Esophagus squamous epithelium (tissue), 5 donors: Measurements from ENCODE around the gene BDKRB1. TPM values are rescaled to one million over a fixed set of nuclear protein-coding genes. Genes with fewer than 3 reads are reported as not detected.

Experiments used
- DNase-seq: peaks from one replicate; lab custom pipeline; 2025; lab: John Stamatoyannopoulos, UW
- H3K27ac ChIP-seq, 4 donors: fragments of 200-600 bp; sonication (generic); one replicate each; pipeline ENCODE4 v1.5.1; 2016 to 2019; ENCODE audit warnings: mild to moderate bottlenecking in 1 of 4
- H3K27me3 ChIP-seq, 4 donors: fragments of 200-600 bp; sonication (generic); 1 replicate in 3 of 4; 2 replicates in 1 of 4; pipeline versions ENCODE4 v1.5.1 to v1.6.0; 2017 to 2021; ENCODE audit warnings: antibody characterized with exemption in 1 of 4
- H3K36me3 ChIP-seq, 3 donors: fragments of 200-600 bp; sonication (generic); one replicate each; pipeline ENCODE4 v1.5.1; 2016 to 2019
- H3K4me1 ChIP-seq, 3 donors: fragments of 200-600 bp; sonication (generic); one replicate each; pipeline ENCODE4 v1.5.1; 2017 to 2019
- H3K4me3 ChIP-seq, 4 donors: fragments of 200-600 bp; sonication (generic); 1 replicate in 3 of 4; 2 replicates in 1 of 4; pipeline ENCODE4 v1.5.1; 2016 to 2019; ENCODE audit warnings: mild to moderate bottlenecking in 2 of 4, moderate library complexity in 1 of 4
- H3K9me3 ChIP-seq, 3 donors: fragments of 200-600 bp; sonication (generic); one replicate each; pipeline ENCODE4 v1.5.1; 2016 to 2019
- CTCF ChIP-seq, 6 experiments: fragments of 450-650 bp in 4 of 6; fragments of 200-600 bp in 2 of 6; sonication (generic) in 2 of 6; IDR thresholded peaks; one replicate each; pipeline ENCODE4 v1.5.1; 2016 to 2019; ENCODE audit warnings: antibody characterized with exemption in 6 of 6, mild to moderate bottlenecking in 4 of 6, moderate library complexity in 4 of 6
- POLR2A ChIP-seq, 4 donors: fragments of 450-650 bp; IDR thresholded peaks; one replicate each; pipeline ENCODE4 v1.6.1; 2017; ENCODE audit warnings: antibody characterized with exemption in 4 of 4, mild to moderate bottlenecking in 4 of 4, moderate library complexity in 3 of 4
- WGBS, 2 donors: methylation state at CpG; one replicate each; pipeline ENCODE4 v1.1.5; 2018; 5-methylcytosine and 5-hydroxymethylcytosine counted together
- intact Hi-C: fragments of 100-400 bp; cut with DNase I; formaldehyde crosslinking; loops from one replicate; pipeline ENCODE4 v1.15.0; 2022
- total RNA-seq, 4 donors: library from RNA; depleted of rRNA; stranded (reverse); fragments of >200 nt; gene quantifications; one replicate each; pipeline ENCODE4 v1.1.0, GENCODE V29; 2016
- donor health status: DM: yes; HTN: yes; CAD: no.

Gene BDKRB1
- total RNA-seq, 4 donors from 2014 or later, result 4.0 to 12.2 (median 5.7) TPM

- Histone ChIP-seq H3K27ac (peak overlapping the region; percentile 77 to 89 (median 86)), H3K36me3 (peaks cover 0 to 32% (median 0%) of the 10 kb centered on the region in 3 donors), H3K4me1 (peaks cover 17 to 61% (median 32%) of the 10 kb centered on the region in 3 donors), H3K27me3 (no peaks in the 10 kb centered on the region), H3K4me3 (no peak overlapping the region), H3K9me3 (peaks cover 0 to 7% (median 0%) of the 10 kb centered on the region in 3 donors)
- no peak for DNase-seq
- no peak for TF ChIP-seq POLR2A (IDR thresholded peaks at IDR 0.05)
- TF ChIP-seq CTCF (IDR thresholded peaks at IDR 0.05), result peak in 3 of 6 experiments; percentile 25 to 49 (median 38)
- 6 to 7% methylated on average over 2 to 3 of the region's 5 CpGs for whole genome bisulfite sequencing, 2 donors
- intact Hi-C loops, result no loop called here
Observed at GRCh38 chr14:96225745-96226151, 30.3 kb upstream of the BDKRB1 start.

GRCh38 chr14:96227428-96227827, 28.6 kb upstream of the BDKRB1 start:
- H3K27ac ChIP-seq, result no peak overlapping the region
- peaks cover 17 to 58% (median 29%) of the 10 kb centered on the region in 3 donors for H3K4me1 ChIP-seq
- DNase-seq, result no peak
- TF ChIP-seq POLR2A (IDR thresholded peaks at IDR 0.05) (no peak), CTCF (IDR thresholded peaks at IDR 0.05) (no peak)
- 89 to 95% methylated on average over 4 to 7 of the region's 7 CpGs for WGBS, 2 donors
- H3K27me3 ChIP-seq, result no peaks in the 10 kb centered on the region
- H3K4me3 ChIP-seq, result no peak overlapping the region
- intact Hi-C loops, result no loop called here
- peaks cover 0 to 7% (median 0%) of the 10 kb centered on the region in 3 donors for H3K9me3 ChIP-seq
- H3K36me3 ChIP-seq, result peaks cover 0 to 34% (median 0%) of the 10 kb centered on the region in 3 donors

GRCh38 chr14:96229315-96229714, 26.7 kb upstream of the BDKRB1 start:
- Histone ChIP-seq H3K27ac (no peak overlapping the region), H3K27me3 (no peaks in the 10 kb centered on the region), H3K4me3 (no peak overlapping the region), H3K9me3 (peaks cover 0 to 7% (median 0%) of the 10 kb centered on the region in 3 donors), H3K36me3 (peaks cover 0 to 26% (median 0%) of the 10 kb centered on the region in 3 donors), H3K4me1 (peaks cover 17 to 52% (median 20%) of the 10 kb centered on the region in 3 donors)
- DNase-seq, result no peak
- intact Hi-C loops, result no loop called here
- 71 to 80% methylated on average over 6 of the region's 6 CpGs for WGBS, 2 donors
- TF ChIP-seq POLR2A (IDR thresholded peaks at IDR 0.05) (no peak), CTCF (IDR thresholded peaks at IDR 0.05) (no peak)

- no peak for DNase-seq
- no peak overlapping the region for H3K27ac ChIP-seq
Observed at GRCh38 chr14:96231056-96231455, 25.0 kb upstream of the BDKRB1 start.

More at GRCh38 chr14:96231056-96231455, 25.0 kb upstream of the BDKRB1 start:
- H3K4me3 ChIP-seq, result no peak overlapping the region
- H3K36me3 ChIP-seq, result peaks cover 0 to 32% (median 0%) of the 10 kb centered on the region in 3 donors
- WGBS, 2 donors, result 83 to 86% methylated on average over 4 of the region's 4 CpGs
- intact Hi-C loops, result no loop called here
- peaks cover 5 to 36% (median 6%) of the 10 kb centered on the region in 3 donors for H3K4me1 ChIP-seq
- H3K27me3 ChIP-seq, result no peaks in the 10 kb centered on the region
- TF ChIP-seq CTCF (IDR thresholded peaks at IDR 0.05) (no peak), POLR2A (IDR thresholded peaks at IDR 0.05) (no peak)
- peaks cover 0 to 7% (median 0%) of the 10 kb centered on the region in 3 donors for H3K9me3 ChIP-seq
